Memory B cell (primary cell): ENCODE measurements around the gene RNF213.

Experiments
- ATAC-seq: fragments of 150-1000 bp; cut with Tn5 transposase; 2 replicates; pipeline ENCODE4 v1.10.0; 2021; ENCODE audit warnings: low read depth, mild to moderate bottlenecking, moderate library complexity
- DNase-seq, 2 donors: peaks; one replicate each; pipeline ENCODE4 v3.0.0; 2022; ENCODE audit warnings: low spot score in 2 of 2
- H3K27ac Mint-ChIP-seq: one replicate; pipeline ENCODE4 v1.8.0; 2022; ENCODE audit warnings: mild to moderate bottlenecking, moderate library complexity, mixed read lengths
- H3K27me3 Mint-ChIP-seq: one replicate; pipeline ENCODE4 v1.8.0; 2022; ENCODE audit warnings: mixed read lengths
- H3K36me3 Mint-ChIP-seq: one replicate; pipeline ENCODE4 v1.8.0; 2022; ENCODE audit warnings: mild to moderate bottlenecking, mixed read lengths
- H3K4me1 Mint-ChIP-seq: one replicate; pipeline ENCODE4 v1.8.0; 2022; ENCODE audit warnings: mixed read lengths
- H3K4me3 Mint-ChIP-seq: one replicate; pipeline ENCODE4 v1.8.0; 2022; ENCODE audit warnings: mild to moderate bottlenecking, moderate library complexity, mixed read lengths
- H3K9me3 Mint-ChIP-seq: one replicate; pipeline ENCODE4 v1.8.0; 2022; ENCODE audit warnings: mixed read lengths

RNF213 gene

DNA sequence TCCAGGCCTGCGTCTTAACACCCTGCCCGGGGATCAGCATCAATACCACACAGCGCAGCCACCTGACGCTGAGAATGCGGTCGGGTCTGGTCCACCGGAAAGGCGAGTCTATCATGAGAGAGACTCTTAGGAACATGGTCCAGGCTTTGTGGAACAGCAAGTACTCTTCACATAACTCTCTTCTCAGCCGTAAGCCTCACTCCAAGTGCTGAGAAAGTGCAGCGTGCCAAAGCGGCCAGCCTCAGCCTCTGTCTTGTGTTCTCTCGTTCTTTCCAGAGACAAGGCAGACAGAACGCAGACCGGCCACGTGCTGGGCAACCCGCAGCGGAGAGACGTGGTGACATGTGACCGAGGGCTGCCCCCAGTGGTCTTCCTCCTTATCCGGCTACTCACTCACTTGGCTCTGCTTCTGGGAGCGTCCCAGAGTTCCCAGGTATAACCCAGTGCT is 119.9 kb downstream of the RNF213 start:
- Mint-ChIP-seq H3K4me1 (no peaks in the 10 kb centered on the region), H3K4me3 (no peak overlapping the region), H3K27me3 (no peaks in the 10 kb centered on the region), H3K27ac (no peak overlapping the region), H3K36me3 (peaks cover 39% of the 10 kb centered on the region), H3K9me3 (no peaks in the 10 kb centered on the region)
- DNase-seq (no peak), ATAC-seq (no peak)

DNA sequence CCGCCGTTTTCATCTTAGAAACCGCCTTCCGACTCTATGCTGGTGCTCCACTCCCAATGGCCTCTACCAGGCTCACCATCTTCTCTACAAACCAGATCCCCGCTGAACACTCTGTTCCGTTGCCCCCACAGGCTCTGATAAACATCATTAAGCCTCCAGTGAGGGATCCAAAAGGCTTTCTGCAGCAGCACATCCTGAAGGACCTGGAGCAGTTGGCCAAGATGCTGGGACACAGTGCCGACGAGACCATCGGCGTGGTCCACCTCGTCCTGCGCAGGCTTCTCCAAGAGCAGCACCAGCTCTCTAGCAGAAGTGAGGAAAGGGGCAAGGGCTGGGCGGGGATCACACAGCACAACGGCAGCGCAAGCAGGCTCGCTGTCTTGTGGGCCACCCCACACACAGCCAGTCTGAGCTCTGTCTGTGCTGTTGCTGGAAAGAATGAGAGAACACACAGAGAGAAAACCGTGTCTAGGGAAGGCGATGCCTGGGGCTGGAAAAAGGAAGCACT is 120.8 kb downstream of the RNF213 start:
- no peaks in the 10 kb centered on the region for H3K4me1 Mint-ChIP-seq
- H3K4me3 Mint-ChIP-seq, result no peak overlapping the region
- H3K9me3 Mint-ChIP-seq, result no peaks in the 10 kb centered on the region
- no peak overlapping the region for H3K27ac Mint-ChIP-seq
- DNase-seq (no peak), ATAC-seq (no peak)
- H3K27me3 Mint-ChIP-seq, result no peaks in the 10 kb centered on the region
- H3K36me3 Mint-ChIP-seq, result peaks cover 42% of the 10 kb centered on the region

DNA sequence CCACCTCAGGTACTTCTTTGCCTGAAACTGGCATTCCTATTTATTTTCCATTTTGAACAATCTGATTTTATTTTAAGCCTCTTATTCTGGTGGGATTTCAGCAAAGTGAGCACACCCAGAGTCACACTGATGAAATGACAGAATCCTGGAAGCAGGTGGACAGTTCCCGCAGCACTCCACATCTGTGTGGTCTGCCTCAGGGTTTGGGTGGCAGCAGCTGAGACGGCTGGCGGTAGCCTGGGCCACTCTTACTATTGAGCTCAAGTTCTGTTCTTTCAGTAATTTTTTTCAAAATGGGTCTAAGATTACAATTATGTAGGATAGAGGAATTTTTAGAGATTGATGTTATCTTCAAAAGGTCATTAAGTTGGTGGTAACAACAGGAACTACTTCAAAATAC is 121.8 kb downstream of the RNF213 start:
- Mint-ChIP-seq H3K4me1 (no peaks in the 10 kb centered on the region), H3K27ac (no peak overlapping the region), H3K27me3 (no peaks in the 10 kb centered on the region), H3K4me3 (no peak overlapping the region), H3K9me3 (no peaks in the 10 kb centered on the region), H3K36me3 (peaks cover 44% of the 10 kb centered on the region)
- DNase-seq, result no peak
- ATAC-seq, result no peak

DNA sequence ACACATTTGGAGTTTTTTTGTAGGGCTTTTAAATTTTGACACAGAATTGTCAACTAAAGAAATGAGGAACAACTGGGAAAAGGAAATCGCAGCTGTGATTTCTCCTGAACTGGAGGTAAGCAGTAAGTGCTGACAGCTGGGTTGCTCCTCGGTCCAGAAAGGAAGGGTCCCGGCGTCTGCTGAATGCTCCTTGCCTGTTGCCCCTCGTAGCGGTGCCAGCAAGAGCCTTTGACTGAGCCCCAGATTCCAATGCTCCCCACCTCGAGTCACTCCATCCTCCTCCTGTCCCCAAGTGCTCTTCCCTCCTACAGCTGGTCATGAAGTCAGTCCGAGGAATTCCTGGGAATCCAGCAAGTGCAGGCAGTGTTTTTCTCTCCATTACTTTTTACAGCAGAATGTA is 122.3 kb downstream of the RNF213 start:
- Mint-ChIP-seq H3K36me3 (peaks cover 43% of the 10 kb centered on the region), H3K27me3 (no peaks in the 10 kb centered on the region), H3K9me3 (no peaks in the 10 kb centered on the region), H3K4me3 (no peak overlapping the region), H3K27ac (peak overlapping the region; percentile 31), H3K4me1 (no peaks in the 10 kb centered on the region)
- ATAC-seq (no peak), DNase-seq (no peak)

DNA sequence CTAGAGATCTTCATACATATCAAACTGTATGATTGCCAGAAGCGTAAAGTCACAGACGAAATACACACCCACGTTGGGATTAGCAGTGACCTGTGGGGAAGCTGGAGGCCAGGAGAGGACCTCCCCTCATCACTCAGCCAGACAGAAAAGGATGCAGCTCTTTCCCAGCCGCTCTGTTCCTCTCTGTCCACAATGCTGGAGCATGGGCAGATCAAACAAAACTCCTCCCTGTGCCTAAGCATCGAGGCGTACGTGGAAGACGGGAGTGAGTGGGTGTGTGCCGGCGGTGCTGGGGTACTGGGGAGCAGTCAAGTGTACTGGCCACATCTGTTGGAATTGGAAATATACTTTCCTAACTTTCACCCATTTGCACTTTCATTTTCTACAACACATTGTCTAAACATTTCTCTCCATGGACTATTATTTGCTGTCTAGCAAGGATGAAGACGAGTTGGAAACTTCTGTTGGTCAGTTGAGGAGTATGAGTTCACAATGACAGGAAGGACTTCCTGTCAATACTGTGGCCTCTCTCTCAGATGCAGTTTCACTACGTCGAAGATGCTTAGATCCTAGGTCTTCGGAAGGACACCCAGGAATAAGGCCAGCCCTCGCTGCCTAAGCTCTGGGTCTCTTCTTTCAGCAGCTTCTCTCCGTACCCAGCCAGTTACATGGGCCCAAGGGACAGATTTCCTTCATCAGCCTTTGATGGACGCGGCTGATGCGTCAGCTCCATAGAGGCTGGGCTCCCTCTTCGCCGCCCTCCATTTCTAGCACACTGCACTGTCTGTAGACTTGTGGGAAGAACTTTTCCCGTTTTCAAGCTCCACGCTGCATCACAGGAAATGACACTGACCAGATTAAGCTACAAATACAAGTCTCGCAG is 123.7 kb downstream of the RNF213 start:
- H3K27ac Mint-ChIP-seq, result peak overlapping the region; percentile 31
- H3K27me3 Mint-ChIP-seq, result no peaks in the 10 kb centered on the region
- ATAC-seq, result no peak
- H3K36me3 Mint-ChIP-seq, result peaks cover 44% of the 10 kb centered on the region
- no peaks in the 10 kb centered on the region for H3K4me1 Mint-ChIP-seq
- DNase-seq, result no peak
- no peaks in the 10 kb centered on the region for H3K9me3 Mint-ChIP-seq
- no peak overlapping the region for H3K4me3 Mint-ChIP-seq

DNA sequence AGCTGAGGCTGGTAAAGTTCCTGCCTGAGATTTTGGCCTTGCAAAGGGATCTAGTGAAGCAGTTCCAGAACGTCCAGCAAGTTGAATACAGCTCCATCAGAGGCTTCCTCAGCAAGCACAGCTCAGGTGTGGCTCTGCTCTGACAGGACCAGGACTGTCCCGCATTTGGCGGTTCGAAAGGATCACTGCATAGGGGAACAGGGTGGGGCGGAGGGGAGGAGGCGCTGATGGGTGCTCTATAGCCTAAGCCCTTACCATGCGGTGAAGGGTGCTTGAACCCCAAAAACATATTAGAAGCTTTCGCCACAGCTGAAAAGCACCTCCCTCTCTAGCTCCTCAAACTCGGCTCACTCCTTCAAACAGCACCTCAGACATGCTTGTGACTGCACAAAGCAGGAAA is 124.4 kb downstream of the RNF213 start:
- no peaks in the 10 kb centered on the region for H3K4me1 Mint-ChIP-seq
- DNase-seq (no peak), ATAC-seq (no peak)
- no peak overlapping the region for H3K27ac Mint-ChIP-seq
- peaks cover 45% of the 10 kb centered on the region for H3K36me3 Mint-ChIP-seq
- no peaks in the 10 kb centered on the region for H3K9me3 Mint-ChIP-seq
- H3K4me3 Mint-ChIP-seq, result no peak overlapping the region
- no peaks in the 10 kb centered on the region for H3K27me3 Mint-ChIP-seq

DNA sequence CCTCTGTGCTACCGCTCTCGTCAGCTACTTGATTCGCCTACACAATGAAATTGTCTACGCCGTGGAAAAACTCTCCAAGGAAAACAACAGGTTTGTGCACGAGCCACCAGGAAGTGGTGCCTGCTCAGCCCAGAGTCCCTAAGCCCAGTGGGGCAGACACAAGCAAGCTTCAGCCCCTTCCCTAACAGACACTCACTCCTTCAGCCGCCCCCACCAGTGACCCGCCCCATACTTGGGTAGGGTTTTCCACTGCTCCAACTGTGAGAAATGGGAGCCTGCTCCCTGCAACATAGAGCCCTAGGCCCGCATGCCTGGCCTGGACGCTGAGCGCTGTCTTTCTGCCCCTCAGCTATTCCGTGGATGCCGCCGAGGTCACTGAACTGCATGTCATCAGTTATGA is 125.7 kb downstream of the RNF213 start:
- Mint-ChIP-seq H3K27me3 (no peaks in the 10 kb centered on the region), H3K36me3 (peaks cover 44% of the 10 kb centered on the region), H3K4me1 (no peaks in the 10 kb centered on the region), H3K27ac (no peak overlapping the region), H3K9me3 (no peaks in the 10 kb centered on the region), H3K4me3 (no peak overlapping the region)
- ATAC-seq, result no peak
- DNase-seq, result no peak

DNA sequence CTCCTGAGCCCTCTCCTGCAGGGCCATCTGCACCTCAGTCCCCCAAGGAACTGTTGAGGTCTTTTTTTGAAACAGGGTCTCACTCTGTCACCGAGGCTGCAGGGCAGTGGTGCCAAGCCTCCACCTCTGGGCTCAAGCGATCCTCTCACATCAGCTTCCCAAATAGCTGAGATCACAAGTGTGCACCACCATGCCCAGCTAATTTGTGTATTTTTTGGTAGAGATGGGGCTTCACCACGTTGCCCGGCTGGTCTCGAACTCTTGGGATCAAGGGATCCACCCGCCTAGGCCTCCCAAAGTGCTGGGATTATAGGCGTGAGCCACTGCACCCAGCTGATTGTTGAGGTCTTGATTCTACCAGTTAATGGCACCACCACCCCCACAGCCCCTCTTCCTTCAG is 126.4 kb downstream of the RNF213 start:
- Mint-ChIP-seq H3K4me3 (no peak overlapping the region), H3K27me3 (no peaks in the 10 kb centered on the region), H3K4me1 (no peaks in the 10 kb centered on the region), H3K9me3 (no peaks in the 10 kb centered on the region), H3K36me3 (peaks cover 43% of the 10 kb centered on the region), H3K27ac (no peak overlapping the region)
- DNase-seq (no peak), ATAC-seq (no peak)

DNA sequence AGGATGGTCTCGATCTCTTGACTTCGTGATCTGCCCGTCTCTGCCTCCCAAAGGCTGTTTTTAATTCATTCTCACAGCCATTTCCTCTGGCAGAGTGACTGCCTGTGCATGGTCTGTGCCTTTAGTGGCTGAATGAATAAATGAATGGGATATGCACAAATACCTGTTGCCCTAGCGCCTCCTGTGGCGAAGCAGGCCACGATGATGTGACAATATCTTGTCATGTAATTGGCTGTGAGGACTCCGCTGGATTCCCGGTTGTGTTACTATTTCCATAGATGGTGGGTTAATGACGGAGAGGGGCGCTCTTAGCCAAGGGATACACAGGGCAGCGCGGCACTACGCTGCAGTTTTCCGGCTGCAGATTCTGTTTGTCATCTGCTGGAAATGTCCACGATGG is 127.5 kb downstream of the RNF213 start:
- Mint-ChIP-seq H3K4me1 (no peaks in the 10 kb centered on the region), H3K4me3 (no peak overlapping the region), H3K27ac (no peak overlapping the region), H3K27me3 (no peaks in the 10 kb centered on the region), H3K9me3 (no peaks in the 10 kb centered on the region), H3K36me3 (peaks cover 42% of the 10 kb centered on the region)
- DNase-seq (no peak), ATAC-seq (no peak)

DNA sequence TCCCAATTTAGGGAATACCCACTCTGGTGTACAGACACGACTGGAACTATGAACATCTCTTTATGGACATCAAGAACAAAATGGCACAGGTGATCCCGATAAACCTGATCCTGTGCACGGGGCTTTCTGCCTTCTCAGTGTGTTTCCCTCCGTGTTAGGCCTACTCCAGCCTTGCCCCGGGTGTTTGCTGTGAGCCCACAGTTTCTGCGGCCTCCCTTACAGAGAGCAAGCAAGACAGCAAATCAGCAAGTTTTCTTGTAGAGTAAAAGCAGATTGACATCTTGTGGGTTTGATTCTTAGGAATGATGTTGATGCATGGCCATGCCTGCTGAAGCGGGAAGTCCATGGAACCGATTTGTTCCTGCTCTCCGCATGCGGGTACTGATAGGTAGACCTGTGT is 127.9 kb downstream of the RNF213 start:
- Mint-ChIP-seq H3K9me3 (no peaks in the 10 kb centered on the region), H3K27me3 (no peaks in the 10 kb centered on the region), H3K4me1 (no peaks in the 10 kb centered on the region), H3K4me3 (no peak overlapping the region), H3K36me3 (peaks cover 37% of the 10 kb centered on the region), H3K27ac (no peak overlapping the region)
- ATAC-seq, result no peak
- DNase-seq, result no peak

DNA sequence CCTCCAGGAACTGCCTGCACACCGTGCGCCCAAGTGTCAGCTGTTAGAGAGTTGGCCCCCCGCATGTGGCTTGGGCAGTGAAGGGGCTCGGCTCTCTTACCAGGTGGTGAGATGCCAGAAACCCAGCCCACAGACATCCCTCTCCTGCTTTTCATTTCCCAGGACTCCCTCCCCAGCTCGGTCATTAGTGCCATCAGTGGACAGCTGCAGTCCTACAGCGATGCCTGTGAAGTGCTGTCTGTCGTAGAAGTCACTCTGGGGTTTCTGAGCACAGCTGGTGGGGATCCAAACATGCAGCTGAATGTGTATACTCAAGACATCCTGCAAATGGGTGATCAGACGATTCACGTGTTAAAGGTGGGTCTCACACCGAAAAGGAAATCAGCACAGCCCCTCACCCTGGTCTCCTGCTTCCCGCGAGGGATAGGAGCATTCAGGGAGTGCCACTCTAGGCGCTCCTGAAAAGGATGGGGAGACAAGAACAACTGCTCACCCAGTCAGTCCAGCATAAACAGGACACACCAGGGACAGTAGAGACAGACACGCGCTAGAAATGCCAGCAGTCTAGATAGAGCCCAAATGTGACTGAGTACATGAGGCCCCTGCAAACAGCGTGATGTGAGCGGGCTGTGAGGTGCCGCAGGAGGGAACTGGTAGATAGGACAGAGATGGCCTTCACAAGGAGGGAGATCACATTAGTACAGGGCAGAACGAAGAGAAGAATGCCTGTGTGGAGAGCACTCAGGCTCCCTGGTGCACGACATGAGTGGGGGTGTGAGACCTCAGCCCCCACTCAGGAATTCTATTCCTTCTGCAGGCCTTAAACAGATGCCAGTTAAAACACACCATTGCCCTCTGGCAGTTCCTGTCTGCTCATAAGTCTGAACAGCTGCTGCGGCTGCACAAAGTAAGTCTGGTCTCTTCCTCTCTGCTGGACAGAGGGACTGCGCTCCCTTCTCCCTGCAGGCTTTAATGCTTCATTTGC is 128.7 kb downstream of the RNF213 start:
- peaks cover 32% of the 10 kb centered on the region for H3K36me3 Mint-ChIP-seq
- ATAC-seq (no peak), DNase-seq (no peak)
- H3K27me3 Mint-ChIP-seq, result no peaks in the 10 kb centered on the region
- no peak overlapping the region for H3K4me3 Mint-ChIP-seq
- no peaks in the 10 kb centered on the region for H3K9me3 Mint-ChIP-seq
- no peak overlapping the region for H3K27ac Mint-ChIP-seq
- no peaks in the 10 kb centered on the region for H3K4me1 Mint-ChIP-seq

DNA sequence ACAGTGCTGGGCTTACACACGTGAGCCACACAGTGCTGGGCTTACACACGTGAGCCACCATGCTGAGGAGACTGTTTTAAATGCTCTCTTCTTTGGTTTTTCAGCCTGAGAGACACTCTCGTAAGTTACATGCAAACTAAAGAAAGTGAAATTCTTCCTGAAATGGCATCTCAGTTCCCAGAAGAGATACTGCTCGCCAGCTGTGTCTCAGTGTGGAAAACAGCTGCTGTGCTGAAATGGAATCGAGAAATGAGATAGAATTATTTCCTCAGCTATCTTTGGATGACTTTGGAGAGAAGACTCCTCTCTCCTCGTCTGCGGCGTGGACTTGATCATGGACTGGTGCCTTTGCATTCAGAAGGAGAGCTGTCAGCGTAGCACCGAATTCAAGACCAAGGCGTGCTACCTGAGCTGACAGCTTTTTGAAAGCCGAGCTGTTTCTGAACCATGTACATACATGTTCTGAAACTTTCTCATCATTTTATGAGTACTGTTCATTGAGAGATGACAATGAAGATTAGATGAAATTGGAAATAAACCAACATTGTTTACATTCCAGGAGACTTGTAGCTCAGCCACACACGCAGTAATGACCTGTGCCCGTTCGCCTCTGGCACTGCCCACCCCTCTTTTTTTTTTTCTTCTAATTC is 132.7 kb downstream of the RNF213 start:
- DNase-seq (no peak), ATAC-seq (no peak)
- no peaks in the 10 kb centered on the region for H3K4me1 Mint-ChIP-seq
- H3K27me3 Mint-ChIP-seq, result no peaks in the 10 kb centered on the region
- no peak overlapping the region for H3K4me3 Mint-ChIP-seq
- no peaks in the 10 kb centered on the region for H3K9me3 Mint-ChIP-seq
- peaks cover 25% of the 10 kb centered on the region for H3K36me3 Mint-ChIP-seq
- H3K27ac Mint-ChIP-seq, result no peak overlapping the region

DNA sequence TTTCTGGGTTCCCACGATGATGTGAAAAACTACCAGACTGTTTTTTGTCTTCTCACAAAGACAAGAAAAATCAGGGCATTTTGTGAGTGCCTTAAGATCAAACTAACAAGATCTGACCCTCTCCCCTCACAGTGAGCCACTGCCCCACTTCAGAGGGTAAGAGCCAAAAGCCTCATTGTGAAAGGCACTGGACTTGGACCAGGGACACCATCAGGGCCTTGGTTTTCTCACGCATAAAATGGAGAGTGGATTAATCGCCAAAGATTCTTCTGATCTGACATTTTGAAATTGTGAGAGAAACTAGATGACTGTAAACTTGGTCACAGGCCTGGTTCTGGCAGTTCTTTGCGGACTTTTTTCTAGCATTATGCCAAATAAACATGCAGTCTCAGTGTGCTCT is 133.3 kb downstream of the RNF213 start:
- no peak overlapping the region for H3K27ac Mint-ChIP-seq

More for the DNA sequence above, 133.3 kb downstream of the RNF213 start:
- no peak overlapping the region for H3K4me3 Mint-ChIP-seq
- no peaks in the 10 kb centered on the region for H3K9me3 Mint-ChIP-seq
- DNase-seq, result no peak
- H3K4me1 Mint-ChIP-seq, result peaks cover 2% of the 10 kb centered on the region
- no peak for ATAC-seq
- peaks cover 22% of the 10 kb centered on the region for H3K36me3 Mint-ChIP-seq
- H3K27me3 Mint-ChIP-seq, result no peaks in the 10 kb centered on the region
